Measurements from ENCODE around the gene SEMA6A.
A peak's percentile ranks its signal among the peaks of the same experiment; 100 is the strongest.

SEMA6A gene

GRCh38 chr5:116576053-116576713, 1.6 kb upstream of the SEMA6A start:
- Histone ChIP-seq H3K4me2 (ENCODE audit: low read length) (peak overlapping the region; percentile 72), H3K9me2 (ENCODE audit: low read depth, low read length) (no peaks in the 10 kb centered on the region), H3K4me1 (ENCODE audit: insufficient read depth, low read length, severe bottlenecking) (peaks cover 20% of the 10 kb centered on the region)

GRCh38 chr5:116575326-116576052, 866 bp upstream of the SEMA6A start:
- no peaks in the 10 kb centered on the region for H3K9me3 ChIP-seq (ENCODE audit: low read length)

More at GRCh38 chr5:116576053-116576713, 1.6 kb upstream of the SEMA6A start:
- Histone ChIP-seq H3K4me3 (ENCODE audit: low read depth, low read length, poor library complexity, severe bottlenecking) (peak overlapping the region; percentile 52), H4K20me1 (ENCODE audit: insufficient read depth, low read length) (no peaks in the 10 kb centered on the region), H3F3A (ENCODE audit: insufficient read depth, low read length) (no peaks in the 10 kb centered on the region), H3K36me3 (ENCODE audit: insufficient read depth, low read length) (no peaks in the 10 kb centered on the region), H3K9ac (ENCODE audit: low read length) (no peak overlapping the region; the same call in 1 of the 2 replicates), H3K9me3 (ENCODE audit: low read length) (no peaks in the 10 kb centered on the region), H3K27ac (ENCODE audit: low read depth, low read length, poor library complexity, severe bottlenecking) (no peak overlapping the region), H3K27me3 (ENCODE audit: insufficient read depth, low read length) (peaks cover 4% of the 10 kb centered on the region; the same call in 1 of the 2 replicates), H2AFZ (ENCODE audit: low read length) (no peak overlapping the region), H3K79me2 (ENCODE audit: insufficient read depth, low read length) (no peaks in the 10 kb centered on the region)
- TF ChIP-seq EZH2 (IDR thresholded peaks at IDR 0.05; ENCODE audit: borderline replicate concordance, low read length) = no peak
- peak; percentile 81 for TF ChIP-seq CTCF (IDR thresholded peaks at IDR 0.05; ENCODE audit: low read length)

More at GRCh38 chr5:116575326-116576052, 866 bp upstream of the SEMA6A start:
- Histone ChIP-seq H3F3A (ENCODE audit: insufficient read depth, low read length) (no peaks in the 10 kb centered on the region), H3K27me3 (ENCODE audit: insufficient read depth, low read length) (peaks cover 4% of the 10 kb centered on the region; the same call in 1 of the 2 replicates), H2AFZ (ENCODE audit: low read length) (no peak overlapping the region), H4K20me1 (ENCODE audit: insufficient read depth, low read length) (no peaks in the 10 kb centered on the region), H3K9me2 (ENCODE audit: low read depth, low read length) (no peaks in the 10 kb centered on the region), H3K4me2 (ENCODE audit: low read length) (peak overlapping the region; percentile 72), H3K4me3 (ENCODE audit: low read depth, low read length, poor library complexity, severe bottlenecking) (peak overlapping the region; percentile 52), H3K36me3 (ENCODE audit: insufficient read depth, low read length) (no peaks in the 10 kb centered on the region), H3K9ac (ENCODE audit: low read length) (no peak overlapping the region), H3K27ac (ENCODE audit: low read depth, low read length, poor library complexity, severe bottlenecking) (no peak overlapping the region), H3K79me2 (ENCODE audit: insufficient read depth, low read length) (no peaks in the 10 kb centered on the region), H3K4me1 (ENCODE audit: insufficient read depth, low read length, severe bottlenecking) (peaks cover 20% of the 10 kb centered on the region)
- no peak for TF ChIP-seq CTCF (IDR thresholded peaks at IDR 0.05; ENCODE audit: low read length)
- TF ChIP-seq EZH2 (IDR thresholded peaks at IDR 0.05; ENCODE audit: borderline replicate concordance, low read length) = no peak
